Globus pallidus (tissue), 1 donor: ENCODE measurements around the gene PTMA.

Source experiments
- DNase-seq: peaks from one replicate; pipeline ENCODE4 v3.0.0-alpha.2; 2015; ENCODE audit warnings: low spot score

The PTMA gene

DNA sequence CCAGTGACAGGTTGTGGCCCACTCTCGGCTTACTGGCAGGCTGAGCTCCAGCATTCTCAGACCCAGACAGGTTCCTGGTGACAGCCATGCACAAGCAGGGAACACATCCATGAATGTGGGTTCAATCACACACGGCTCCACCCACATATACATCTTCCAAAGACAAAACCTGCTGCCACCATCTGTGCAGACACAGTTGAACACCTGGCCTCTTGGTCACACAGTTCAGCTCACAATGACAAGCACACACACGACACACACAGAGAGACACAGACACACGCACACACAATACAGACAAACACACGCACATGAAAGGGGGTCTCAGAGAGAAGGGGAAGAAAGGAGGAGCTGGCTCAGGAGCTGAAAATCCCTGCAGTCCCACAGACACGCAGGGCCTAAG lies 32.1 kb upstream of the PTMA start:
- DNase-seq: no peak

DNA sequence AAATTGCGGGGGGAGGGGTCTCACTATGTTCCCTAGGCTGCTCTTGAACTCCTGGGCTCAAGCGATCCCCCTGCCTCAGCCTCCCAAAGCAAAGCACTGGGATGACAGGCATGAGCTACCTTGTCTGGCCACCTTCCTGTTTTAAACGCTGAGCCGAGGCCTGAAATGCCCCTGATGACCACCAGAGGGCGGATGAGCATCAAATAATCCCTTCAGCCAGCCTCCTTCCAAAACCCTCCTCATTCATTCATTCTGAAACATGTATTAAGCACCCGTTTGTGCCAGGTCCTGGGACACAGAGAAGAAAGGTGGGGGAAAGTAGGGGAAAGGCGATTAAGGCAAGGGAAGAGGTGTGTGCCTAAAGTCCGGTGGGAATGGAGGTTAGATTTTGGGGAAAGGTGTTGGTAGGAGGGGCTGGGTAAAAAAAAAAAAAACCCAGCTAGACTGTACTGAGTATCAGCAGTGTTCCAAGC lies 30.7 kb upstream of the PTMA start:
- peak; percentile 87 for DNase-seq

GRCh38 chr2:231679908-231680284 lies 28.4 kb upstream of the PTMA start:
- no peak for DNase-seq

GRCh38 chr2:231680285-231680991 lies 27.9 kb upstream of the PTMA start:
- no peak for DNase-seq

DNA sequence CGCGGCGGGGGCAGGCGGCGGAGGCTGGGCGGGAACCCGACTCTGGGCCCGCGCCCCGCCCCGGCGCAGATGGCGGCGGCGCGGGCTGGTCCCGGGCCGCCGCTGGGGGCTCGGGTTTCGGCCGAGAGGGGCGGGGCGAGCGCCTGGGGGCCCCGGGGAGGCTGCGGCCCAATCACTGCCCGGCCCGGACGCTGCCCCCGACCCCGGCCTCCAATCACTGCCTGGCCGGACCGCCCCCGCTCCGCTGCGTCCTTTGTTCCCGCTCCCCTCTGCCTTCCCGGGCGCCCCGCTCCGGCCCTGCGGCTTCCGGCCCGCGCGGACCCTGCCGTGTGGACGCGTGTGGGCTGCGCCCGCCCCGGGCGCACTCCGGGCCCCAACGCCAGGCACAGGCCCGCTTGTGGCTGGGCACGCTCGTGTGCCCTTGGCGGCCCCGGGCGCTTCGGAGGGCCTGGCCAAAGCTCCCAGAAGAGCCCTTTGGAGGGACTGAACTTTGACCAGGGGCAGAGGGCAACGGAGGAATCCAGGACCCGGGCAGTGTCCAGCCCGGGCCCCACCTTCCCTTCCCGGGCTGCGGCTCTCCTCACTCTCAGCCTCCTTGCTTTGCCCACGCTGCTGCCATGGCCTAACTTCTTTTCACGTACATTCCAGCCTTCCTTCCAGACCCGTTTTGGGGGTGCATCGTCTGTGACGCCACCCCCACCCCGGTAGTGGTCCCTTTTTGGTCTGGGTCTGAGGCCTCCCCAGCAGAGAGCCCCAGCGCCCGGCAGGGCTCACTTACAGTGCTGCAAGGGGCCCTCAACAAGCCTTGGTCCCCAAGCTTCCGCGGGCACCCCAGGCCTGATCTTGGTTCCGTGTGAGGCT lies 27.1 kb upstream of the PTMA start:
- peak; percentile 90 for DNase-seq

DNA sequence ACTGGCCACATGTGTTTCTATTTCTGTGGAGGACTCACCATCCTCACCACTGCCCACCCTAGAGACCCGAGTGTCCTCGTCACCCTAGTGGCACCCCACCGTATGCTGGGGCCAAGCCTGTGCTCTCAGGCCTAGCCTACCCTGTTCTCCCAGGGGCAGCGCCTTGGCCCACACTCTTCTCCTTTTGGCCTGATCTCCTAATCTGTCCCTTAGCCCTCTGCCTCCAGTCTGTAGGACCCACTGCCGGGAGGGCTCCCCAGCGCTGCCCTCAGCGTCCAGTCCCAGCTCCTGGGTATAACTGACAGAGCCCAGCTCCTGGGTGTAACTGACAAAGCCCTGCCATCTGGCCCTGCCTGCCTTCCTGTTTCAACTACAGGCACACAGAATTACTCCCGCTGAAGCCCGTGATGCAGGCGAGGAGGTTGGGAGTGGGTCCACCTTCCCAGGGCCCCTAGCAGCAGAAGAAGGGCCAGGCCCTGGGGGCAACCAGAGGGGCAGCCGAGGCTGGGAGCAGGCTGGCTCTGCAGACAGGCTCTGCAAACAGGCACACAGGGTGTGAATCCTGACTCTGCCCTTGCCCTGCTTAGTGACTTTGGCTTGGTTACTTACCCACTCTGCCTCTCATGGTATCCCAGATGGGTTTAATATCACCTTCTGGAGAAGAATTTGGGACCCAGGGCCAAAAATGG lies 25.6 kb upstream of the PTMA start:
- no peak for DNase-seq

GRCh38 chr2:231683292-231684235 lies 24.8 kb upstream of the PTMA start:
- peak; percentile 92 for DNase-seq

DNA sequence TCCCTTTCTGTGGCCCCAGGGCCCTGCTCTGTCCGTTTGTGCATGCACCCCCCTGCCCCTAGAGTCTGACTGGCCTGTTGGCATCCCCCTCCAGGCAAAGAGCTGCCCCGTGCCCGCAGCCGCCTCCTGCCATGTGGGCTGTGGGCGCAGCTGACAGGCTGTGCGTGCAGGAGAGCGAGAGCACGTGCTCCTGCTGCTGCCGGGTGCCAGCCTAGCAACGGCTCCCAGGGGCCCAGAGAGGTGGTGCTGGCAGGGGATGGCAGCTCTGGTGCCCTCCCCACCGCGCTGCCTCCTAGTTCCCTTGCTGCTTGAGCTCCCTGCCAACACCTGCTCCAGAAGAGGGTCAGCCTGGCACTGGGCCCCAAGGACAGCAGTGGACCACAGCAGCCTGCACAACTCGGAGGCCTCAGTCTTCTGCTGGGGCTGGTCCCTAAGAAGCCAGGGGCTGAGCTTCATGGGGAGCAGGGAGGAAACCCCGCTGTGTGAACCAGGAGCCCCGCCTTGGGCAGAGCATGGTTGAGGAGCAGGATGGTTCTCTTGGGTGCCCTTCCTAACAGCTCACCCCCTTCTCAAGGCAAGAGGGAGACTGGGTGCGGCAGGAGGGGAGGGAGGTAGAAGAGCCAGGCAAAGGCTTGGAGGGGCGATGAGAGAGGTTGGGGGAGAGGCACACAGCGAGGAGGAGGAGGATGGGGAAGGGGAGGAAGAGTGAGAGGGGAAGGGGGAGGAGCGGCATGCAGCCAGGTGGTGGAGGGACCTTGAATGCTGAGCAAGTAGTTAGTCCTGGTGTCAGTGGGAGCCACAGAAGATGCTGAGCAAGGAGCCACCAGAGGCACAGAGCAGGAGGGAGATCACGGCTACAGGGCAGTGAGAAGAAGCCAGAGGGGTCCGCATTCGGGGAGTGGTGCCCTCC lies 23.8 kb upstream of the PTMA start:
- peak; percentile 90 for DNase-seq

- DNase-seq: peak; percentile 99
Measured at GRCh38 chr2:231685349-231686191, 22.8 kb upstream of the PTMA start.

DNA sequence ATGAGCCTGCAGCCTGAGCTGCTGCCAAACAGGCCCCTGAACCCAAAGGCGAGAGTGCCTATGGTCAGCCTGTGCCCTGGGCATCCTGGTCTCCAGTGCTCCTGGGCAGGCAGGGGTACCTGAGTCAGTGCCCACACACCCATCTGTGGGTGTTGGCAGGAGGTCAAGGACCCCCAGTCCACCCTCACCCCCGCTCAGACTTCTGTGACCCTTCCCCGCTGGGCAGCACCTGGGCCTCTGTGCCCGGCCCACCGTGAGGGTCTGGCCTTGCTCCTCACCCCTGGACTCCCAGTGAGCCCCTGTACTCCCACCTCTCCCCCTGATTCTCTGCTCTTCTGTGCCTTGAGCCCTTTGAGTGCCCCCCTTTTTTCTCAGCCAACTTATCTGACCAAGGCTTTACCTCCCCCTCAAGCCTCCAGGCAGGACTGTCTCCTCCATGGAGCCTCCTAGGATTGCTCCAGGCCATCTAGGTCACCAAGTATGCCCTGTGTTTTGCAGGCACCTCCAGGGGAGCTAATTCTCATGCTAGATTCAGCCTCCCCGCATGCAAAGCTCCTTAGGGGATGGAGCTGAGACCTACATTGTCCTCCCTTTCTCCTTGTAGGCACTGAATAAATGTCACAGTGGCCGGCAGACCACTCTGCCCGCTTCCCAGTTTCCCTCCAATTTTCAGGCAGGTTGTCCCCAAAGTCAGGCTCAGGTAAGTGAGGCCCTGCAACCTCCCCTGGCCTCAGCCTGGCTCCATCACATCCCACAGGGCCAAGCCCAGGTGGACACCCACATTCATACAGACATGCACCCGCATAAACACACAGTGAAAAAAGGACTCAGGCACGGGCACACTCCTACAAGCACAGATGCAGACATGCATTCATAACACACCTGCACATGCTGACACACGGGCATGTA lies 21.9 kb upstream of the PTMA start:
- DNase-seq: no peak

GRCh38 chr2:231687133-231687852 lies 21.0 kb upstream of the PTMA start:
- DNase-seq: peak; percentile 91

- DNase-seq: no peak
Measured at GRCh38 chr2:231687961-231688360, 20.4 kb upstream of the PTMA start.

DNA sequence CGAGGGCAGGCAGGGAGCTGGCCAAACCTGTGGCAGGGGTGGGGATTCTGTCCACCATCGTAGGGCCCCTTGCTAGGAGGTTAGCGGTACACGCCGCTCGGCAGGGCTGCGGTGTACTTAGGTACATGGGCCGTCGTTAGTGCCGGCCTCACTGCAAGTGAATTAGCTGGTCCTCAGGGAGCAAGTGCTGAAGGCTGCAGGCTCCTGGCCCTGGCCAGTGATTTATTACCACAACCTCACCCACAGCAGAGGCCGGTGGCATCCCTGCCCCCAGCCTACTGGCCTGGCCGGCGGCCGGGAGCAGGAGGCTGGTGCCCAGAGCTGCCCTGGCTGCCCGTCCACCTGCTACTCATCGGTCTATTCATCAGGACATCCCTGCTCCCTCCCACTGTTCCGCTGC lies 19.6 kb upstream of the PTMA start:
- no peak for DNase-seq

DNA sequence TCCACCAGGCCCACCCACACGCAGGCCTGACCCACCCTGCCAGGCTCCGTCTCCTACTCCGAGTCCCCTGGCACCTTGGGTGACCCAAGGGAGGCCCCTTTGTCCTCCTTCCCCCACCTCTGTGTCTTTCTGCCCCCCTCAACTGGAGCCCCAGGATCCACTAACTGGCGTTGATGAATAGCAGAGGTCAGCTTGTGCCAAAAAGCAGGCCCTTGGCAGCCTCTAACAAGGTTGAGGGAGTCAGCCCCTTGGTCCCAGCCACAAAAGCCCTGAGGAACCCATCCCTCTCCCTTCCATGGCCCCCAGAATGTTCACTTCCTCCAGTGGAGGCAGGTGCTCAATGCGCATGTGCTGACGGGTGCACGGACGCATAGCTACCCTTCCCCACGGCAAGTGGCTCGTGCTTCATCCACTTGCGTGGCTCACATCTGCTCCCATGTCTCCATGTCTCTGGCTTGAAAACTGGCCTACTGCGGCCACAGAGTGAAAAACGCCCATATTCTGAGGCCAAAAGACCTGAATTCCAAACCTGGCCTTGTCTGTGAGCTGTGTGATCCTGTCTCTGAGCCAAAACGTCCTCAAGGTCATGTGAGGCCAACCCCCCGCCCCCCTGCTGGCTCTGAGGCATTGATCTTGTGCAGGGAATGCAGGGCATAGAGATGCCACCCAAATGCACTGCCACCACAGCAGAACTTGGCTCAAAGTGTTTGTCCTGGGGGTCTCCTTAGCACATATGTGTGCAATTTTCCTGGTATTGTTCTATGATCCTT lies 19.0 kb upstream of the PTMA start:
- no peak for DNase-seq

DNA sequence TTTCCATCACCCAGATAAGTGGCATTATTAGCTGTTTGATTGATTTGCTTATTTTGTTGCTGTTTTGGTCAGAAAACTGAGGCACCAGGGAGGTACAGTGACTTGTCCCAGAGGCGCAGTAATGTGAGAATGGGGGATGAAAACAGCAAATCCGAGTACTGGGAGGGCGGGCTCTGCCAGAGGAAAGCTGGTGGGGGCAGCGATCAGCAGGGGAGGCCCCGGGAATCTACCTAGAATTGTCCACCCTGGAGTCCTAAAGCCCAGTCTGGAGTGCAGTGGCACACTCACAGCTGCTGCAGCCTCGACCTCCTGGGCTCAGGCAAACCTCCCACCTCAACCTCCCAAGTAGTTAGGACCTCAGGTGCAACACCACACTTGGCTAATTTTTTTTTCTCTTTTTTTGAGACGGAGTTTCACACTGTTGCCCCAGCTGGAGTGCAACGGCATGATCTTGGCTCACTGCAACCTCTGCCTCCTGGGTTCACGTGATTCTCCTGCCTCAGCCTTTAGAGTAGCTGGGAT lies 17.0 kb upstream of the PTMA start:
- no peak for DNase-seq

- DNase-seq: no peak
Measured at GRCh38 chr2:231692847-231693246, 15.5 kb upstream of the PTMA start.

- DNase-seq: no peak
Measured at GRCh38 chr2:231693956-231694355, 14.4 kb upstream of the PTMA start.
